Activated CD8-positive, alpha-beta T cell treated with anti-CD3 and anti-CD28 coated beads for 36 hours (primary cell): ENCODE measurements around the gene EMX1. TPM values are rescaled to one million over a fixed set of nuclear protein-coding genes. Genes with fewer than 3 reads are reported as not detected.

ENCODE experiments used
- ATAC-seq: fragments of 200-7000 bp; cut with Tn5 transposase; one replicate; pipeline ENCODE4 v1.10.0; 2021; ENCODE audit warnings: mild to moderate bottlenecking, moderate library complexity
- CTCF ChIA-PET: fragments of 350-600 bp; sonication (Branson Sonifier 250); formaldehyde crosslinking; loops from one replicate; lab custom pipeline; 2021; ENCODE audit warnings: antibody characterized with exemption; lab: Charles Lee
- POLR2A ChIA-PET: fragments of 350-600 bp; sonication (Branson Sonifier 250); formaldehyde crosslinking; loops from one replicate; lab custom pipeline; 2021; ENCODE audit warnings: antibody characterized with exemption; lab: Charles Lee
- DNase-seq: peaks from one replicate; pipeline ENCODE4 v3.0.0-alpha.2; 2020
- H3K27ac Mint-ChIP-seq: one replicate; pipeline ENCODE4 v1.8.0; 2021; ENCODE audit warnings: mild to moderate bottlenecking, mixed read lengths
- H3K27me3 Mint-ChIP-seq: one replicate; pipeline ENCODE4 v1.8.0; 2021; ENCODE audit warnings: mixed read lengths
- H3K36me3 Mint-ChIP-seq: one replicate; pipeline ENCODE4 v1.8.0; 2021; ENCODE audit warnings: low read depth, mixed read lengths
- H3K4me1 Mint-ChIP-seq: one replicate; pipeline ENCODE4 v1.8.0; 2021; ENCODE audit warnings: low read depth, mixed read lengths
- H3K4me3 Mint-ChIP-seq: one replicate; pipeline ENCODE4 v1.8.0; 2021; ENCODE audit warnings: mild to moderate bottlenecking, moderate library complexity, mixed read lengths
- H3K9me3 Mint-ChIP-seq: one replicate; pipeline ENCODE4 v1.8.0; 2021; ENCODE audit warnings: mixed read lengths
- CTCF ChIP-seq: fragments of 200-600 bp; IDR thresholded peaks from one replicate; pipeline ENCODE4 v1.8.0; 2022; ENCODE audit warnings: antibody characterized with exemption, mild to moderate bottlenecking
- intact Hi-C: fragments of 100-400 bp; cut with micrococcal nuclease; formaldehyde crosslinking; loops from one replicate; pipeline ENCODE4 v1.10.0; 2022
- total RNA-seq, 2 experiments: library from RNA; stranded (reverse); gene quantifications; one replicate each; pipeline ENCODE4 v1.2.3, GENCODE V29; 2021

The EMX1 gene
- total RNA-seq, 2 experiments from 2014 or later: not detected

DNA sequence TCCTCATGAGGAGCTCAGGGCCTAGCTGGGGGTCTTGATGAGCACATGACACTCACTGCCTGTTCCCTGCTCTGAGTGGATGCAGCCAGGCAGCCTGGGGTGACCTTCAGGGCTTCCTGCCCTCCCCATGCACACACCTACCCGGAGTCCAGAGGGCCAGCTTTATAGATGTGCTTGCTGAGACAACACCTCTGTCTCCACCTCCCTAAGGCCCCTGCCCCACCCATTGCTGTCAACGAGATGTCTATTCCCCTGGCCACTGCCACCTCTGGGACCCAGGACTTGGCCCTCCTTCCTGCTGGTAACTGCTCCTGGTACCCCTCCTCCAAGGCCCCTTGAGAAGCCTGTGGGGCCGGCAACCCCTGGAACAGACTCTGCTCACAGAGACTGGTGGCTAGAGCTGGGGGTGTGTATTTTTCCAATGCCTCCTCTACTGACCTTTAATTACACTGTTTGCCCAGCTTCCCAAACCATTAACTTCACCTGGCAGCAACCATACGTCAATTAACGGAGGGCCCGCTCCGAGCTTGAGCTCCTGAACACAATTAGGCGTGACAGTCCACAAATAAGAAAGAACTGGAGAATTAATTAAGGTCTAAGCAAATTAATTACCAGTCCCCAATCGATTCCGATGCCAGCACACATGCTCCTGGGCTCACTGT, 66.3 kb downstream of the EMX1 start:
- Mint-ChIP-seq H3K36me3 (no peaks in the 10 kb centered on the region), H3K4me3 (no peak overlapping the region), H3K4me1 (no peaks in the 10 kb centered on the region), H3K27me3 (no peaks in the 10 kb centered on the region), H3K27ac (no peak overlapping the region), H3K9me3 (no peaks in the 10 kb centered on the region)
- ATAC-seq (no peak), DNase-seq (no peak)
- intact Hi-C loops: no loop called here
- ChIA-PET CTCF (interaction anchor here (1.0 to 3.6 kb wide), 3 partner anchors 8 to 194 kb away, joined by 3 to 16 read pairs (median 6); no protein-coding TSS in a partner anchor), POLR2A (no interaction called here)
- TF ChIP-seq CTCF: no peak

- Mint-ChIP-seq H3K27ac (no peak overlapping the region), H3K36me3 (no peaks in the 10 kb centered on the region), H3K9me3 (no peaks in the 10 kb centered on the region), H3K27me3 (no peaks in the 10 kb centered on the region), H3K4me1 (no peaks in the 10 kb centered on the region), H3K4me3 (no peak overlapping the region)
- intact Hi-C loops: no loop called here
- no peak for TF ChIP-seq CTCF
- ATAC-seq: no peak
- ChIA-PET CTCF (interaction anchor here (1.0 to 3.6 kb wide), 3 partner anchors 8 to 193 kb away, joined by 3 to 16 read pairs (median 6); no protein-coding TSS in a partner anchor), POLR2A (no interaction called here)
- no peak for DNase-seq
Observed at GRCh38 chr2:72984172-72984671, 66.9 kb downstream of the EMX1 start.

Other genes with a start within 250 kb of the EMX1 start
- gene EXOC6B, start 91.5 kb upstream of the EMX1 start, total RNA-seq: 1 to 10 TPM; 6.2 to 8.3 TPM
- 1 to 10 TPM; 7.8 to 9.4 TPM for gene SPR, start 30.1 kb upstream of the EMX1 start, total RNA-seq
- gene SFXN5, start 154.2 kb downstream of the EMX1 start, total RNA-seq: 1 to 10 TPM; 7.4 to 9.6 TPM
- 1 to 10 TPM; 9.0 to 9.7 TPM for gene RAB11FIP5, start 195.4 kb downstream of the EMX1 start, total RNA-seq